GM19099 (cell line): ENCODE results near the gene EXOC6B.

Experiments
- POLR2A ChIP-seq: IDR thresholded peaks from 3 replicates; pipeline ENCODE4 v1.6.1; 2011; ENCODE audit warnings: low read depth; ENCODE audit not compliant: insufficient read length; ENCODE audit errors: extremely low read depth

EXOC6B gene

DNA sequence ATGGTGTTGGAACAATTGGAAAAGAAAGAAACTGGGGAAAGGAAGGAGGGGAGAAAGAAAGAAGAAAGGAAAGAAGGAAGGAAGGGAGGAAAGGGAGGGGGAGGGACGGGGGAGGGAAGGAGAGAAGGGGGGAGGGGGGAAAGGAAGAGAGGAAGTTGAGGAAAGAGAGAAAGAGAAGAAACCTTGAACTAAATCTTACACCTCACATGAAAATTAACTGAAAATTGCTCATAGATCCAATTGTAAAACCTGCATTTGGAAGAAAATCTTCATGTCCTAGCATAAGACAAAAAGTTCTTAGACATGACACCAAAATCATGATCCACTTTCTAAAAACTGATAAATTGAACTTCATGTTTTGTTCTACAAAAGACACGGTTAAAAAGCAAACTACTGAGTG lies 163.8 kb downstream of the EXOC6B start:
- TF ChIP-seq POLR2A, result no peak

DNA sequence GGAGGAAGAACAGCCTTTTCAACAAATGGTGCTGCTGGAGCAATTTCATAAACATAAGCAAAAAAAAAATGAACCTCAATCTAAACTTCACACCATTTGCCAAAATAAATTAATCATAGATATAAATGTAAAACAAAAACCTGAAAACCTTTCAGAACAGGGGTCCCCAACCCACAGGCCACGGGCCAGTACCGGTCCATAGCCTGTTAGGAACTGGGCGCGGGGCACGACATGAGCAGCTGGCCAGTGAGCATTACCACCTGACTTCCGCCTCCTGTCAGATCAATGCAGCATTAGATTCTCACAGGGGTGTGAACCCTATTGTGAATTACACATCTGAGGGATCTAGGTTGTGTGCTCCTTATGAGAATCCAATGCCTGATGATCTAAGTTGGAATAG lies 176.0 kb downstream of the EXOC6B start:
- no peak for TF ChIP-seq POLR2A

GRCh38 chr2:72638600-72639211 lies 187.1 kb downstream of the EXOC6B start:
- TF ChIP-seq POLR2A, result no peak

DNA sequence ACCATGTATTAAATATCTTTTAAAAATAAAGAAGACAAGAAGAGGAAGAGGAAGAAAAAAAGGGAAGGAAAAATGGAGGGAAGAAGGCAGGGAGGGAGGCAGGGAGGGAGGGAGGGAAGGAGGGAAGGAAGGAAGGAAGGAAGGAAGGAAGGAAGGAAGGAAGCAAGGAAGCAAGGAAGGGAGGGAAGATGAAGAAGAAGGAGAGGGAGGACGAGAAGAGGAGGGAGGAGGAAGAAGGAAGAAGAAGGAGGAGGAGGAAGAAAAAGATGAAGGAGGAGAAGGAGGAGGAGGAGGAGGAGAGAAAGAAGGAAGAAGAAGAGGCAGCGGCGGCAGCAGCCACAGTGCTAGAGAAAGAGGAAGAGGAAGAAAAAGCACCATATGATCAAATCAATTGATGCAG lies 189.6 kb downstream of the EXOC6B start:
- no peak for TF ChIP-seq POLR2A

- no peak for TF ChIP-seq POLR2A
Measured at GRCh38 chr2:72630767-72631166, 195.1 kb downstream of the EXOC6B start.

DNA sequence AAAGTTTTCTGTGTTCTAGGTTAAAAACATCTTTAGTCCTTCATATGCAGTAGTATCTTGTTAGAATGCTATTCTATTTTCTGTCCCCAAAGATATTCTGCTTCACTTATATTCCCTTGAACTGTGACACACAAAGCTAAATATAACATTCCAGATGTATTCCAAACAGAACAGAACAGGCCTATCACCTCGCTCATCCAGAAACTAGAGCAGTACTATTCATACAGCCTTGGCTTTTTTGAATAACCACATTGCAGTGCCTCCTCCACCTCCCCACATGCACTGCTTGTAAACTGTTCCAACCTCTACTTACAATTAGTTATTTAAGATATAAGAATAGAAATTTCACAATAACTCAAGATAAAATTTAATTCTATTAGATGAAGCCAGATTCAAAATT lies 196.8 kb downstream of the EXOC6B start:
- no peak for TF ChIP-seq POLR2A

DNA sequence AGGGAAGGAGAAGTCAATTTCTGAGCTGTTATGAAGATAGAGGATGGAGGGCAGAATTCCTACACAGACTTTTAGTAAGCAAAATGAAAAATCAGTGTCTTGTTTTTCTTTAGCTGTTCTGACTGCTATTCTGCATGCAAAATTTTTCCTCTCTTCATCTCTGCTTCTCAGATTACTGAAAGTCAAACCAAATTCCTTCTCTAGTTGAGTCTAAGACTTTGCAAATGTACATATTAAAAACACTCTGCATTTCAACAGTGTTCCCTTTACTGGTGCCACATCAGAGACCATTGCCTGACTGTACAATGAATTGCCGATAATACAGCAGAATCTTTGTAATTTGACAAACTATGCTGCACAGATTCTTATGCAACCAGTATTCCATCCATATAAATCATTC lies 198.8 kb downstream of the EXOC6B start:
- TF ChIP-seq POLR2A, result no peak

GRCh38 chr2:72625366-72625765 lies 200.5 kb downstream of the EXOC6B start:
- TF ChIP-seq POLR2A, result no peak

DNA sequence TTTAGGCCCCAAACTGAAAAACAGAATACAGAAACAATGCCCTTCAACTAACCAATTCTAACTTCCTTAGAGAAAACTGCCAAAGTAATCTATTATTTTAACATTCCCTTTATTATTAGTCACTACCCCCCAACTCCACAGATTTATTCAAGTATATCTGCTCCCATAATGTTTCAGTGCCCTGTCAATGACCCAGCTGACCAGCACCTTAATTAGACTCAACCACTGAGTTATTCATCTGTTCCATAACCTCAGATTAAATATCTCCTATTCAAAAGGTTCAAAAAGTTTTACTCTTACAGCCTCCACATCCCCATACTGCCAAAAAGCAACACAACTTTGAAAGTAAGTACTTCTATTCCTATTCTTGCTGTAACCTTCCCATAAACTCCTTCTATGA lies 202.4 kb downstream of the EXOC6B start:
- no peak for TF ChIP-seq POLR2A

GRCh38 chr2:72619626-72620025 lies 206.2 kb downstream of the EXOC6B start:
- no peak for TF ChIP-seq POLR2A

DNA sequence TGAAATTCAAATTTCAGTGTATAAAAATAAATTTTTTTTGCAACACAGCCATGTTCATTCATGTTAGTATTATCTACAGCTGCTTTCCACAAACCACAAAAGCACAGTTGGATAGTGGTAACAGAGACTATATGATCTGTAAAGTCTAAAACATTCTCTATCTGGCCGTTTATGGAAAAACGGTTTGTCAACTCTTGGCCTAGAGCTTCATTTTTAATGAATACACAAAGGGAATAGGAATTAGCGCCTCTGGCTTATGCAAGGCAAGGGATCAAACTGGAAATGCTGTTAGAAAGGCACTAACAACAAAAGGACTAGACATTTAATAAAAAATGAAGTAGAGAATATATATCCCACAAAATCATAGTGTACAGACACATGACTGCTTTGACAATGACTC lies 211.9 kb downstream of the EXOC6B start:
- no peak for TF ChIP-seq POLR2A

- no peak for TF ChIP-seq POLR2A
Measured at GRCh38 chr2:72612614-72613160, 213.1 kb downstream of the EXOC6B start.

- TF ChIP-seq POLR2A, result no peak
Measured at GRCh38 chr2:72607189-72607588, 218.6 kb downstream of the EXOC6B start.

- TF ChIP-seq POLR2A, result no peak
Measured at GRCh38 chr2:72605836-72606442, 219.9 kb downstream of the EXOC6B start.

DNA sequence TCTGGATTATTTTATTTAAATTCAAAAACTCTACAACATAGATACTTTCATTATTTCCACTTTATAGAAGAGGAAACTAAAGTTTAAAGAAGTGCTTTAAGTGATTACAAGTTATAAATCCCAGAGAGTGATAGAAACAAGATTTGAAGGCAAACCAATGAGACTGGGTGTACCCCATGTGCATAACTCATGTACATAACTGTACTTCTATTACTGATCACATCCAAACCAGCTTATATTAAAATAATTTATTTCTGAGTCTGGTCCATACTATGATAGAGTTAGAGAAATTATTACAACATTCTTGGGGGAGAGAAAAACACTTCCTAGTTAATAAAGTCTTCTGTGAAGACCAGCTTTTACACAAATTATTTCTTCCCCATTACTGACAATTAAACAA lies 221.4 kb downstream of the EXOC6B start:
- TF ChIP-seq POLR2A, result no peak

DNA sequence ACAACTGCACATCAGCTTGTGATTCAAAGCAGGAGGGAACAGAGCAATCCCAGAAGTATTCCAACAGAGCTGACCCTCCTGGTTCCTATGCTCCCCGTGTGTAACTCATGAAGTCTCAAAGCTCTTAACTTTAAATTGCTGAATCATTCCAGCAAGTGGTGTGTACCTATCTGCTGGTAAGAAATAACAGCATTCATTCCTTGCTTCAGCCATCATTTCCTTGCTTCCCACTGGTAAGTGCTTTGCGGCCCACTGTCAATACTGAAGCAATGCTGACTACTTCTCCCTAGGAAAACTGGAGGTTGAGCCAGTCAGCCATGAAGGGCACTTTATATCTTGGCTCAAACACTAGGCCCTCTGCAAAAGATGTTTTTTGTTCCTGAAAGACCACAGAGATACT lies 222.4 kb downstream of the EXOC6B start:
- TF ChIP-seq POLR2A, result no peak

DNA sequence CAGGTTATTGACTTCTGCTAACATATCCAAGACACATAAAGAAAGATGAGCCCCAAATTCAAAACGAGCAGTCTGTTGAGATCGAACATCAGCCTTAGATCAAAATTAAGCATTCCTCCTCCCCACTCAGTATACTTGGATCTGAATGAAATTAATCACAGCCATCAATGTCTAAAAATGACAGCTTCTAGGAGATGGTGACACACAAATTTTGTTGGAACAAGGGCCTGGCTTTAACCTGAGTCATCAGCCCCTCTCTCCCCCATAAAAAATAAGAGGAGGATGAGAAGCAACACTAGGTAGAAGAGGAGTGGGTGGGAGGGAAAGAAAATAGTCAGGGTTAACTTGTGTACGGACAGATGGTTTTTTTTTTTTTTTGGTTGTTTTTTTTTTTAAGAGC lies 223.1 kb downstream of the EXOC6B start:
- TF ChIP-seq POLR2A, result no peak
